DOHH2 (cell line): ENCODE data around the gene SLC6A19.

Experiments used
- CTCF ChIP-seq: fragments of 200-600 bp; sonication (generic); IDR thresholded peaks from one replicate; pipeline ENCODE4 v1.5.1; 2014; ENCODE audit warnings: antibody characterized with exemption, mild to moderate bottlenecking, low read depth, low read length; ENCODE audit not compliant: poor library complexity, severe bottlenecking
- EZH2phosphoT487 ChIP-seq: fragments of 200-600 bp; sonication (generic); IDR thresholded peaks from 2 replicates; pipeline ENCODE4 v1.6.1; 2017; ENCODE audit warnings: borderline replicate concordance, mild to moderate bottlenecking, antibody characterized with exemption, low read length, moderate library complexity, mixed read lengths

- TF ChIP-seq EZH2phosphoT487 (no peak), CTCF (no peak)
Observed at GRCh38 chr5:1196562-1196961, 4.8 kb upstream of the SLC6A19 start.
